K562 (cell line): Measurements from ENCODE around the gene OSBPL1A. TPM values are rescaled to one million over a fixed set of nuclear protein-coding genes. Genes with fewer than 3 reads are reported as not detected.

Experiments used
- ATAC-seq: fragments of 200-7000 bp; cut with Tn5 transposase; 3 replicates; pipeline ENCODE4 v1.9.1; 2020; ENCODE audit warnings: moderate library complexity
- BruUV-seq: library from RNA; stranded (reverse); fragments of 400-500 nt; replicated peaks from 2 replicates; lab custom pipeline; 2021; lab: Mats Ljungman, UMichigan
- CTCF ChIA-PET: fragments of 300-600 bp; formaldehyde crosslinking; extraction: SDS; loops from one replicate; lab custom pipeline; 2021; ENCODE audit warnings: low intra/inter-chr PET ratio; lab: Yijun Ruan, JAX
- POLR2A ChIA-PET: fragments of 300-600, 350-650 bp; sonication (Branson Sonifier 250); formaldehyde crosslinking; extraction: SDS; loops from one replicate; lab custom pipeline; 2021; ENCODE audit warnings: antibody characterized with exemption, inconsistent platforms; lab: Yijun Ruan, JAX
- DNase-seq, 4 experiments: peaks; one replicate each; pipeline versions ENCODE4 v3.0.0 to v3.0.0-alpha.2; 2011 to 2018; ENCODE audit warnings: low spot score in 3 of 4, mixed read lengths in 3 of 4; ENCODE audit errors: extremely low read depth in 1 of 4
- FAIRE-seq: peaks from 2 replicates; lab custom pipeline; 2011; peaks lifted over from hg19 to GRCh38; lab: Jason Lieb, UNC
- H2AFZ ChIP-seq: 2 replicates; pipeline ENCODE4 v1.6.0; 2011; ENCODE audit warnings: low read depth, low read length, control low read depth, inconsistent platforms
- H3K27ac ChIP-seq: fragments of 200-600 bp; 3 replicates; pipeline ENCODE4 v1.8.0; 2011; ENCODE audit warnings: low read depth, mild to moderate bottlenecking, control low read depth, inconsistent platforms, low read length, moderate library complexity, mixed read lengths; ENCODE audit errors: extremely low read depth
- H3K27me3 ChIP-seq, 2 experiments: fragments of 300-600 bp in 1 of 2; 2 replicates in 1 of 2; 3 replicates in 1 of 2; pipeline versions ENCODE4 v1.6.0 to v1.8.0; 2011; ENCODE audit warnings: inconsistent platforms in 2 of 2, low read length in 2 of 2, mild to moderate bottlenecking in 1 of 2, mixed read lengths in 1 of 2, moderate library complexity in 1 of 2; ENCODE audit not compliant: control insufficient read depth in 2 of 2, insufficient read depth in 2 of 2
- H3K36me3 ChIP-seq: fragments of 300-600 bp; 3 replicates; pipeline ENCODE4 v1.8.0; 2011; ENCODE audit warnings: mild to moderate bottlenecking, low read length, inconsistent platforms; ENCODE audit not compliant: control insufficient read depth, insufficient read depth
- H3K4me1 ChIP-seq, 2 experiments: fragments of 200-600 bp in 1 of 2; replicated peaks in 1 of 2; 2 replicates in 1 of 2; 3 replicates in 1 of 2; pipeline versions ENCODE4 v1.5.1 to v1.8.0; 2011; ENCODE audit warnings: inconsistent platforms in 2 of 2, low read length in 2 of 2, mild to moderate bottlenecking in 1 of 2, mixed read lengths in 1 of 2, moderate library complexity in 1 of 2; ENCODE audit not compliant: control insufficient read depth in 2 of 2, insufficient read depth in 2 of 2
- H3K4me2 ChIP-seq: 2 replicates; pipeline ENCODE4 v1.6.1; 2011; ENCODE audit warnings: low read length, control low read depth, inconsistent platforms, mixed read lengths; ENCODE audit not compliant: insufficient read depth
- H3K4me3 ChIP-seq: fragments of 200-600 bp; sonication (generic), shearing (Covaris generic); 2 replicates; pipeline ENCODE4 v1.5.1; 2016; ENCODE audit warnings: control low read depth, inconsistent platforms
- H3K79me2 ChIP-seq: fragments of 200-600 bp; 3 replicates; pipeline ENCODE4 v1.8.0; 2011; ENCODE audit warnings: low read length, inconsistent platforms; ENCODE audit not compliant: control insufficient read depth, insufficient read depth
- H3K9ac ChIP-seq, 2 experiments: 2 replicates each; pipeline versions ENCODE4 v1.6.0 to v1.6.1; 2011; ENCODE audit warnings: low read depth in 2 of 2, low read length in 2 of 2, control low read depth in 1 of 2, inconsistent platforms in 1 of 2, mild to moderate bottlenecking in 1 of 2, mixed read lengths in 1 of 2; ENCODE audit not compliant: insufficient read depth in 1 of 2
- H3K9me1 ChIP-seq: one replicate; pipeline ENCODE4 v1.6.0; 2011; ENCODE audit warnings: inconsistent platforms, mild to moderate bottlenecking, low read length, moderate library complexity; ENCODE audit not compliant: control insufficient read depth, insufficient read depth
- H3K9me3 ChIP-seq: replicated peaks from 2 replicates; pipeline ENCODE4 v1.5.1; 2011; ENCODE audit warnings: low read depth, low read length, inconsistent platforms; ENCODE audit not compliant: control insufficient read depth, insufficient read depth
- H4K20me1 ChIP-seq: replicated peaks from 2 replicates; pipeline ENCODE4 v1.6.1; 2011; ENCODE audit warnings: low read length, inconsistent platforms, mixed read lengths; ENCODE audit not compliant: control insufficient read depth, insufficient read depth
- CBFA2T3 ChIP-seq: fragments of 450-650 bp; IDR thresholded peaks from 2 replicates; pipeline ENCODE4 v1.6.1; 2017
- COPS2 ChIP-seq: fragments of 450-650 bp; conservative IDR thresholded peaks from 2 replicates; pipeline ENCODE4 v1.6.1; 2016; ENCODE audit warnings: mild to moderate bottlenecking, moderate library complexity
- GABPB2 ChIP-seq: fragments of 250-450 bp; sonication (Bioruptor Pico); conservative IDR thresholded peaks from 2 replicates; pipeline ENCODE4 v1.5.1; 2021; ENCODE audit warnings: mild to moderate bottlenecking
- HOXB6 ChIP-seq: fragments of 250-450 bp; sonication (Bioruptor Pico); IDR thresholded peaks from 2 replicates; pipeline ENCODE4 v1.5.1; 2022; ENCODE audit warnings: mild to moderate bottlenecking, borderline replicate concordance
- MAZ ChIP-seq, 2 experiments: fragments of 450-650 bp in 1 of 2; sonication (generic) in 1 of 2; formaldehyde crosslinking; IDR thresholded peaks in 1 of 2; conservative IDR thresholded peaks in 1 of 2; 2 replicates each; pipeline versions ENCODE4 v1.4.0 to v1.5.0; 2020; ENCODE audit warnings: mild to moderate bottlenecking in 1 of 2, missing genetic modification reagents in 1 of 2
- MTA1 ChIP-seq: fragments of 450-650 bp; IDR thresholded peaks from 2 replicates; pipeline ENCODE4 v1.6.1; 2017; ENCODE audit warnings: borderline replicate concordance
- PYGO2 ChIP-seq: fragments of 450-650 bp; IDR thresholded peaks from 2 replicates; pipeline ENCODE4 v1.6.1; 2016; ENCODE audit warnings: mild to moderate bottlenecking, missing genetic modification characterization, moderate library complexity, missing compliant biosample characterization
- RBBP5 ChIP-seq: fragments of 200-600 bp; sonication (generic); IDR thresholded peaks from 2 replicates; pipeline ENCODE4 v1.6.1; 2012; ENCODE audit warnings: borderline replicate concordance, mild to moderate bottlenecking, low read length, control low read depth, inconsistent platforms; ENCODE audit not compliant: insufficient read depth, poor library complexity, severe bottlenecking
- SRSF9 ChIP-seq: fragments of 200-400 bp; formaldehyde crosslinking; IDR thresholded peaks from 2 replicates; pipeline ENCODE4 v1.6.1; 2017; ENCODE audit warnings: low read depth, low read length, borderline replicate concordance
- STAT5B ChIP-seq: fragments of 250-450 bp; sonication (Bioruptor Pico); IDR thresholded peaks from 2 replicates; pipeline ENCODE4 v1.8.0; 2021; ENCODE audit warnings: mild to moderate bottlenecking, inconsistent platforms
- ZNF134 ChIP-seq: fragments of 250-450 bp; sonication (Bioruptor Pico); conservative IDR thresholded peaks from 2 replicates; pipeline ENCODE4 v1.4.0; 2020
- ZNF3 ChIP-seq: fragments of 250-450 bp; sonication (Bioruptor Pico); IDR thresholded peaks from 2 replicates; pipeline ENCODE4 v1.5.0; 2021; ENCODE audit warnings: mild to moderate bottlenecking, moderate library complexity
- ZNF79 ChIP-seq: fragments of 250-450 bp; sonication (Bioruptor Pico); IDR thresholded peaks from 2 replicates; pipeline ENCODE4 v1.4.0; 2020; ENCODE audit warnings: low read depth, mild to moderate bottlenecking, moderate library complexity
- ZNF830 ChIP-seq: fragments of 250-450 bp; sonication (Bioruptor Pico); IDR thresholded peaks from 2 replicates; pipeline ENCODE4 v1.5.0; 2021; ENCODE audit warnings: mild to moderate bottlenecking
- ZZZ3 ChIP-seq: fragments of 450-650 bp; IDR thresholded peaks from 2 replicates; pipeline ENCODE4 v1.6.1; 2016; ENCODE audit warnings: antibody characterized with exemption, mild to moderate bottlenecking, moderate library complexity
- in situ Hi-C: fragments of 300-500 bp; cut with MboI; formaldehyde crosslinking; loops from 4 replicates; pipeline ENCODE4 v1.15.0; 2018; ENCODE audit warnings: inconsistent platforms, mixed read lengths
- intact Hi-C: fragments of 100-400 bp; cut with micrococcal nuclease; formaldehyde crosslinking; loops from 2 replicates; pipeline ENCODE4 v1.14.2; 2022
- polyA plus RNA-seq, 8 experiments: library from polyadenylated mRNA; depleted of rRNA in 4 of 8; stranded (reverse) in 5 of 8; unstranded in 3 of 8; fragments of >200 nt; fragmentation: Nextera tagmentation in 2 of 8; fragmentation: Illumina TruSeq in 1 of 8; extraction: Ambion mirVana in 2 of 8; extraction: Trizol in 1 of 8; gene quantifications; 2 replicates each; pipeline versions ENCODE4 v1.2.1 to v1.2.3, GENCODE V29; 2011 to 2014; ENCODE audit warnings: inconsistent platforms in 1 of 8, missing spikeins in 1 of 8
- total RNA-seq, 7 experiments: library from RNA; depleted of rRNA in 6 of 7; stranded (reverse); fragments of >200 nt in 6 of 7; fragmentation: Illumina TruSeq in 2 of 7; extraction: Trizol in 2 of 7; gene quantifications; 2 replicates each; pipeline versions ENCODE4 v1.2.1 to v1.2.3, GENCODE V29; 2011 to 2021; ENCODE audit warnings: low replicate concordance in 1 of 7
- TF ChIP-seq, protein P1 (sequence below): fragments of 450-650 bp; IDR thresholded peaks from 2 replicates; pipeline ENCODE4 v1.6.1; 2016; ENCODE audit warnings: antibody characterized with exemption

Gene OSBPL1A
- total and polyA plus RNA-seq, 9 of the 15 experiments (the other 6 are each of a cell fraction or from before 2014, with no cell fraction given) = 0.40 to 0.49 TPM; not detected in 7

DNA sequence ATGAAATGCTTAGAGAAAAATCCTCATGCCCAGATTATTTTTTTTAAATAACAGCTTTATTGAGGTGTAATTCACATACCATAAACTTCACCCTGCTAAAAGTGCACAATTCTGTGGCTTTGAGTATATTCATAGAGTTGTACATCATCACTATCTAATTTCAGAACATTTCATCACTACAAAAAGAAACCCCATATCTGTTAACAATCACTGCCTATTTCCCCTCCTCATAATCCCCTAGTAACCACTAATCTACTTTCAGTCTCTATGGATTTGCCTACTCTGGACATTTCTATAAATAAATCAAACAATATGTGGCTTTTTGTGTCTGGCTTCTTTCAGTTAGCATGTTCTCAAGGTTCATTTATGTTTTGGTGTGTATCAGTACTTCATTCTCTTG is 51.4 kb downstream of the OSBPL1A start:
- FAIRE-seq (no peak), ATAC-seq (no peak), DNase-seq (no peak)
- Histone ChIP-seq H3K4me3 (no peak overlapping the region), H3K36me3 (no peaks in the 10 kb centered on the region), H3K9me1 (no peaks in the 10 kb centered on the region), H3K4me1 (no peaks in the 10 kb centered on the region), H2AFZ (no peak overlapping the region), H4K20me1 (no peaks in the 10 kb centered on the region), H3K4me2 (no peak overlapping the region), H3K27me3 (no peaks in the 10 kb centered on the region; a peak in 1 of 5 replicates), H3K27ac (no peak overlapping the region), H3K9me3 (no peaks in the 10 kb centered on the region), H3K9ac (no peak overlapping the region), H3K79me2 (no peaks in the 10 kb centered on the region)
- POLR2A ChIA-PET = no interaction called here
- CTCF ChIA-PET = no interaction called here
- intact Hi-C loops = no loop called here
- no TSS peak for BruUV-seq
- no peak for TF ChIP-seq ZNF830 (CRISPR knock-in tag)
- TF ChIP-seq STAT5B (CRISPR knock-in tag) = no peak
- no peak for TF ChIP-seq RBBP5
- no peak for TF ChIP-seq PYGO2 (tag)
- TF ChIP-seq, protein P1, sequence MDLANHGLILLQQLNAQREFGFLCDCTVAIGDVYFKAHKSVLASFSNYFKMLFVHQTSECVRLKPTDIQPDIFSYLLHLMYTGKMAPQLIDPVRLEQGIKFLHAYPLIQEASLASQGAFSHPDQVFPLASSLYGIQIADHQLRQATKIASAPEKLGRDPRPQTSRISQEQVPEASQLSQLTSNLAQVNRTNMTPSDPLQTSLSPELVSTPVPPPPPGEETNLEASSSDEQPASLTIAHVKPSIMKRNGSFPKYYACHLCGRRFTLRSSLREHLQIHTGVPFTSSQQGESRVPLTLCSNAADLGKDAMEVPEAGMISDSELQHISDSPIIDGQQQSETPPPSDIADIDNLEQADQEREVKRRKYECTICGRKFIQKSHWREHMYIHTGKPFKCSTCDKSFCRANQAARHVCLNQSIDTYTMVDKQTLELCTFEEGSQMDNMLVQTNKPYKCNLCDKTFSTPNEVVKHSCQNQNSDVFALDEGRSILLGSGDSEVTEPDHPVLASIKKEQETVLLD = no peak
- no peak for TF ChIP-seq CBFA2T3
- no peak for TF ChIP-seq ZNF3 (CRISPR knock-in tag)
- no peak for TF ChIP-seq MAZ (CRISPR knock-in tag; conservative IDR thresholded peaks at IDR 0.05 in 1 of 2, IDR thresholded peaks at IDR 0.05 in 1 of 2)
- TF ChIP-seq COPS2 = no peak
- TF ChIP-seq HOXB6 (CRISPR knock-in tag) = no peak
- TF ChIP-seq SRSF9 = no peak
- TF ChIP-seq ZZZ3 = no peak
- TF ChIP-seq ZNF134 (CRISPR knock-in tag) = no peak
- no peak for TF ChIP-seq GABPB2 (CRISPR knock-in tag)
- TF ChIP-seq MTA1 = no peak
- TF ChIP-seq ZNF79 (CRISPR knock-in tag) = no peak
- in situ Hi-C loops = no loop called here
